GM19099 (cell line): Measurements from ENCODE around the gene ACAP3.

Experiments
- POLR2A ChIP-seq: IDR thresholded peaks from 3 replicates; pipeline ENCODE4 v1.6.1; 2011; ENCODE audit warnings: low read depth; ENCODE audit not compliant: insufficient read length; ENCODE audit errors: extremely low read depth

ACAP3 gene

DNA sequence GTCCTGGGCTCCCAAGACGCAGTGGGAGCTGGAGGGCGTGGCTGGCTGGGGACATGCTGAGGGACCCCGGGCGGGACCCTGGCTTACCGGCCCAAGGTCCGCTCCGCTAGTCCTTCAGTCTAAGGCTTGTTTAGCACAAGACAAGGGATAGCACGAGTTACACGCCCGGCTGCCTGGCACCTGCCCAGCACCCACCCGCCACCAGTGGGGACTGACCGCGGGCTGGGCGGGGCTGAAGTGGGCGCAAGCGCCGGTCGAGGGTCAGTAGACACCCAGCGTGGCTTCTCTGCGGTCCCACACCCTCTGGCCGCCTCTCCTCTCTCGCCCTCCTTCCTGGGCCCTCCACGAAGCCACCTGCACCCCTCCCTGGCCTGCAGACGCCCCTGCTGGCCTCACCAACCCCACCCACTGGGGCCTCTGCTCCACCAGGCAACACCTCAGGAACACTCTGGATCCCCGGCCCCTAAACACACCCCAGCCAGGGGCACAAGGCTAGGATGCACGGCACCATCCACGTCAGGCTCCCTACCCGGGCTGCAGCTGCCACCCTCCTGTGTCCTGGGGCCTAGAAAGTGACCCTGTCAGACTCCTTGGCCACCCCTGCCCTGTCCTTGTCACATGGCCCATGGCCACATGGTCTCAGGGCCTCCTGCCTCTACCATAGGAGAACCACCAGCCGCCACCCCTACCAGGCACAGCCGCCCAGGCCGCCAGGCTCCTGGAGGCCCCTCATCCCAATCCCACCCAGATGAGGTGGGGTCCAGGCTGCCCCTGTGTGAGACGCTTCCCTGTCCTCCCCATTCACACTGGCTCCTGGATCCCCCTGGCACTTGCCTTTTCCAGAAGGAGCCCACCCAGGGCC lies 29.4 kb upstream of the ACAP3 start:
- no peak for TF ChIP-seq POLR2A

- no peak for TF ChIP-seq POLR2A
Measured at GRCh38 chr1:1336446-1336845, 28.7 kb upstream of the ACAP3 start.

DNA sequence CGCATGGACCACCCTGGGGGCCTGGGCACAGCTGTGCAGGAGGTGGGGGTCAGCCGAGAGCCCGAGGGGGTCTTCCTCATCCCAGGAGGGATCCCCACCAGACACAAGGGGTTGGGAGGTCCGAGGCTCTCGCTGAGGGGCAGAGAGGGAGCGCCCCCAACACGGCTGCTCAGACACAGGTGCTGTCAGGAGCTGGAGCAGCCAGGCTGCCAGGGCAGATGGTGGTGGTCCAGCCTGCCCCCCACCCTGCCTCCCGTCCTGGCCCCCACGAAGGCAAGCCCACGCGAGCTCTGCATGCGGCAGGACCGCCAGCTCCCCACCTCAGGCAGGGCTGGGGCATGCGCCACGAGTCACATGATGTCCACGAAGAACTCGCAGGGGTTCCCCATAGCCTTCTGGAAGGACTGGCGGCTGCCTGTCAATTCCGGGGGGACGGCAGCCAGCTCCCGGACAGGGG lies 28.1 kb upstream of the ACAP3 start:
- TF ChIP-seq POLR2A: no peak

DNA sequence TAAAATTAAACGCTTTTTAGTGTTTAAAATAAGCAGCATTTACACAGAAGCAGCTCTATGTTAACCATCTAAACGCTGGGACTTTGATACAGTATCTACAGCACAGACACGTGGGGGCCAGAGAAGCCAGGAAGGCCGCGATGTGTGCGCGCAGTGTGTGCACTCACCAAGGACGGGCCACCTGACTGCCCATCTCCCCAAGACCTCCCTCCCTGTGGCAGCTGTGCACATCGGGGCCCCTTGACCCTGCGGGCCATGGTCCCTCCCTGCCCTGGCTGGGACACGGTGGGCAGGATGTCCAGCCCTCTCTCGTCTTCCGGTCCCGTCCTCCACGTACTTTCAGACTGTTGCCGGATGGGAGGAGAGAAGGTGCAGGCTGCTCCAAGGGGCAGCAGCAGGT lies 27.6 kb upstream of the ACAP3 start:
- no peak for TF ChIP-seq POLR2A

GRCh38 chr1:1334835-1335234 lies 27.1 kb upstream of the ACAP3 start:
- TF ChIP-seq POLR2A: no peak

- no peak for TF ChIP-seq POLR2A
Measured at GRCh38 chr1:1333551-1334241, 26.0 kb upstream of the ACAP3 start.

DNA sequence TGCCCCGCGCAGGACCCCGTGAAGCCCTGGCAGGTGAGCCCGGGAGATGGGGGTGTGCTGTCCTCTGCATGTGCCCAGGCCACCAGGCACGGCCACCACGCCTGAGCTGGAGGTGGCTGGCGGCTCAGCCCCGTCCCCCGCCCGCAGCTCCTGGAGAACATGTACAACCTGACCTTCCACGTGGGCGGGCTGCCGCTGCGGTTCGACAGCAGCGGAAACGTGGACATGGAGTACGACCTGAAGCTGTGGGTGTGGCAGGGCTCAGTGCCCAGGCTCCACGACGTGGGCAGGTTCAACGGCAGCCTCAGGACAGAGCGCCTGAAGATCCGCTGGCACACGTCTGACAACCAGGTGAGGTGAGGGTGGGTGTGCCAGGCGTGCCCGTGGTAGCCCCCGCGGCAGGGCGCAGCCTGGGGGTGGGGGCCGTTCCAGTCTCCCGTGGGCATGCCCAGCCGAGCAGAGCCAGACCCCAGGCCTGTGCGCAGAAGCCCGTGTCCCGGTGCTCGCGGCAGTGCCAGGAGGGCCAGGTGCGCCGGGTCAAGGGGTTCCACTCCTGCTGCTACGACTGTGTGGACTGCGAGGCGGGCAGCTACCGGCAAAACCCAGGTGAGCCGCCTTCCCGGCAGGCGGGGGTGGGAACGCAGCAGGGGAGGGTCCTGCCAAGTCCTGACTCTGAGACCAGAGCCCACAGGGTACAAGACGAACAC lies 25.2 kb upstream of the ACAP3 start:
- TF ChIP-seq POLR2A: no peak

GRCh38 chr1:1332031-1332755 lies 24.5 kb upstream of the ACAP3 start:
- TF ChIP-seq POLR2A: no peak

- TF ChIP-seq POLR2A: no peak
Measured at GRCh38 chr1:1331068-1331965, 23.6 kb upstream of the ACAP3 start, which contains the start of gene TAS1R3. Gene TAS1R3, plus strand, starts transcription at chr1:1331280. Its CDS starts 66 bp downstream, at chr1:1331346.

DNA sequence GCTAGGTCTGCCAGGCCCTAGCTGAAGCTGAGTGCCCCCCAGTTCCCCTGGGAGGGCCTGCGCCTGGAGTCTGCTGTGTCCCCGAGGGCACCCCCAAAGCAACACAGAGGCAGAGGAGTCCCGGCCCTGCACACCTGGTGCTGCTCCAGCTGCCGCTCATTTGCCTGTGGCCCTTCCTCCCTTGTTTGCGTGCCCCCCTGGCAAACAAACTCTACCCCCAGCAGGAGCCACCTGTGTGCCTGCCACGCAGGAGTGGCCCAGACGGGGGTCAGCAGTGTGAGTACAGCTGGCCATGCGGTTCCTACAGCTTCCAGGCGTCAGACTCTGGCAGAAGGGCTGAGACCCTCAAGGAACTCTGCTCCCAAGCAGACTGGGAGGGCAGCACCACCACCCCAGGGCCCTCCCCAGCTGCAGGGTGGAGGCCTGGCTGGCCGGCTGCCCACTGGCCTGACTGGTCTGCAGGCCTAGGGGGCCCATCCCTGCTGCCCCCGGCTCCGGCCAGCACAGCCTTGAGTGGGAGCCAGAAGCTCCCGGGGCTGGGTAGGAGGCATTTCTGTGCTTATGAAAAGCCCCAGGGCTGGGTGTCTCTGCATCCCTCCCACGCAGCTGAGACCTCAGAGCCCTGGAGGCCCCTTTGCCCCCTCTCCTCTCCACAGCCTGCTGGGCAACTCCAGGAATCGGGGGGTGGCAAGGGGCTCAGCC lies 22.8 kb upstream of the ACAP3 start:
- no peak for TF ChIP-seq POLR2A

DNA sequence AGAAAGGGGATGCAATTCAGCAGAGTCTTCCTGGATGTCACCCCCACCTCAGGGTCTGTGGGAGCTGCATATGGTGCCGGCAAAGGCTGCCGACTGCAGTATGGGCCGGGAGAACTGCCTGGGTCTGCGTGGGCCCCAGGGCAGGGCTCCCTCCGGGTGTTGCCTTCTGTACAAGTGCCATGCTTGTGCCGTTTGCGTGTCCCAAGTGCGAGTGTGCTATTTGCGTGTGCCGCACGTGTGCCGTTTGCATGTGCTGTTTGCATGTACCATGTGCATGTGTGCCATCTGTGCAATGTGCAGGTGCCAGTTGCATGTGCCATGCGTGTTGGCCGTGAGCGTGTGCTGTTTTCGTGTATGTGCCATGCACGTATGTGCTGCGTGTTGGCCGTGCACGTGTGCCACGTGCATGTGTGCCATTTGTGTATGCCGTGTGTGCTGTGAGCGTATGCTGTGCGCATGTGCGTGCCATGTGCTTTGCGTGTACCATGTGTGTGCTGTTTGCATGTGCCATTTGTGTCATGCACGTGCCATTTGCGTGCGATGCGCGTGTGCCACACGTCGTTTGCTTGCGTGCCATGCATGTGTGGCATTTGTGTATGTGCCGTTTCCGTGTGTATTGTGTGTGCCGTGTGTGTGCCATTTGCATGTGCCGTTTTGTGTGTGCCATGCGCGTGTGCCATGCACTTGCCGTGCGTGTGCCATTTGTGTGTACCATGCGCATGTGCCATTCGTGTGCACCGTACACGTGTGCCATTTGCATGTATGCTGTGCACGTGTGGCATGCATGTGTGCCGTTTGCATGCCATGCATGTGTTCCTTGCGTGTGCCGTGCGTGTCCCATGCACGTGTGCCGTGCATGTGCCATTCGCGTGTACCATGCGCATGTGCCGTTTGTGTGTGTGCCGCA lies 21.8 kb upstream of the ACAP3 start:
- no peak for TF ChIP-seq POLR2A

GRCh38 chr1:1328254-1328653 lies 20.5 kb upstream of the ACAP3 start:
- TF ChIP-seq POLR2A: no peak

GRCh38 chr1:1327291-1327690 lies 19.6 kb upstream of the ACAP3 start:
- TF ChIP-seq POLR2A: no peak
